ENCODE measurements around the gene SFSWAP.
"Not testable (repeated sequence)": the region's sequence is repeated elsewhere in the genome, so short reads cannot be mapped to it uniquely, and the experiment has no call there.

The SFSWAP gene

GRCh38 chr12:131675126-131676080 lies 35.5 kb upstream of the SFSWAP start:
- Histone ChIP-seq H3K36me3 (no peaks in the 10 kb centered on the region), H3K27me3 (peaks cover 0 to 27% of the 10 kb centered on the region in 2 donors), H3K27ac (no peak overlapping the region), H3K4me3 (no peak overlapping the region), H3K9me3 (peaks cover 0 to 9% (median 0%) of the 10 kb centered on the region in 3 donors), H3K4me1 (no peaks in the 10 kb centered on the region)
- no peak for TF ChIP-seq CTCF (IDR thresholded peaks at IDR 0.05)
- peak in 1 of 2 donors; percentile 55 for DNase-seq
- intact Hi-C loops (cut with DNase I; ENCODE audit: low total_unique reads): no loop called here

GRCh38 chr12:131676544-131676943 lies 34.3 kb upstream of the SFSWAP start:
- Histone ChIP-seq H3K27ac (no peak overlapping the region), H3K9me3 (peaks cover 0 to 9% (median 0%) of the 10 kb centered on the region in 3 donors), H3K36me3 (no peaks in the 10 kb centered on the region), H3K27me3 (peaks cover 0 to 30% of the 10 kb centered on the region in 2 donors), H3K4me1 (no peaks in the 10 kb centered on the region), H3K4me3 (no peak overlapping the region)
- no peak for DNase-seq
- TF ChIP-seq CTCF (IDR thresholded peaks at IDR 0.05): no peak
- intact Hi-C loops (cut with DNase I; ENCODE audit: low total_unique reads): no loop called here

GRCh38 chr12:131677067-131677466 lies 33.8 kb upstream of the SFSWAP start:
- intact Hi-C loops (cut with DNase I; ENCODE audit: low total_unique reads); H3K9me3 ChIP-seq; H3K27ac ChIP-seq; H3K36me3 ChIP-seq; H3K4me1 ChIP-seq; H3K4me3 ChIP-seq: not testable (repeated sequence)
- peak in 1 of 2 donors; percentile 11 for DNase-seq
- peaks cover 0 to 33% of the 10 kb centered on the region in 2 donors for H3K27me3 ChIP-seq

- DNase-seq: peak in 1 of 2 donors; percentile 16
- no peak for TF ChIP-seq CTCF (IDR thresholded peaks at IDR 0.05)
- Histone ChIP-seq H3K27me3 (peaks cover 0 to 33% of the 10 kb centered on the region in 2 donors), H3K27ac (no peak overlapping the region), H3K4me3 (no peak overlapping the region), H3K36me3 (no peaks in the 10 kb centered on the region), H3K4me1 (peaks cover 0 to 6% (median 0%) of the 10 kb centered on the region in 4 donors), H3K9me3 (peaks cover 0 to 9% (median 0%) of the 10 kb centered on the region in 3 donors)
- intact Hi-C loops (cut with DNase I; ENCODE audit: low total_unique reads): no loop called here
These were observed 33.2 kb upstream of the SFSWAP start for GRCh38 chr12:131677699-131678098.

- H3K9me3 ChIP-seq; intact Hi-C loops (cut with DNase I; ENCODE audit: low total_unique reads); H3K4me1 ChIP-seq; H3K36me3 ChIP-seq; H3K27ac ChIP-seq; H3K4me3 ChIP-seq: not testable (repeated sequence)
- peak in 1 of 2 donors; percentile 49 for DNase-seq
- peaks cover 0 to 32% of the 10 kb centered on the region in 2 donors for H3K27me3 ChIP-seq
These were observed 32.3 kb upstream of the SFSWAP start for GRCh38 chr12:131678389-131679181.

GRCh38 chr12:131679186-131679585 lies 31.7 kb upstream of the SFSWAP start:
- H3K4me1 ChIP-seq; H3K9me3 ChIP-seq; H3K4me3 ChIP-seq; H3K27ac ChIP-seq; intact Hi-C loops (cut with DNase I; ENCODE audit: low total_unique reads); H3K36me3 ChIP-seq: not testable (repeated sequence)
- peak in 1 of 2 donors; percentile 56 for DNase-seq
- peaks cover 0 to 37% of the 10 kb centered on the region in 2 donors for H3K27me3 ChIP-seq

- peak in 1 of 2 donors; percentile 25 for DNase-seq
- intact Hi-C loops (cut with DNase I; ENCODE audit: low total_unique reads); H3K4me3 ChIP-seq; H3K9me3 ChIP-seq; H3K27ac ChIP-seq; H3K4me1 ChIP-seq; H3K36me3 ChIP-seq: not testable (repeated sequence)
- H3K27me3 ChIP-seq: peaks cover 0 to 37% of the 10 kb centered on the region in 2 donors
These were observed 31.1 kb upstream of the SFSWAP start for GRCh38 chr12:131679816-131680215.

- DNase-seq; H3K27ac ChIP-seq; H3K36me3 ChIP-seq; H3K4me3 ChIP-seq; H3K9me3 ChIP-seq; H3K4me1 ChIP-seq; intact Hi-C loops (cut with DNase I; ENCODE audit: low total_unique reads): not testable (repeated sequence)
- H3K27me3 ChIP-seq: peaks cover 0 to 34% of the 10 kb centered on the region in 2 donors
These were observed 30.3 kb upstream of the SFSWAP start for GRCh38 chr12:131680392-131681256.
